ENCODE results near the gene SPACDR. TPM values are rescaled to one million over a fixed set of nuclear protein-coding genes. Genes with fewer than 3 reads are reported as not detected.

The SPACDR gene
- total and polyA plus RNA-seq, 2 donors (not counting 1 experiment from before 2014, with no cell fraction given), result 2.1 to 3.7 TPM

- ATAC-seq (ENCODE audit: low read depth) (peak; percentile 70), DNase-seq (peak; percentile 92)
- TF ChIP-seq, protein P1, sequence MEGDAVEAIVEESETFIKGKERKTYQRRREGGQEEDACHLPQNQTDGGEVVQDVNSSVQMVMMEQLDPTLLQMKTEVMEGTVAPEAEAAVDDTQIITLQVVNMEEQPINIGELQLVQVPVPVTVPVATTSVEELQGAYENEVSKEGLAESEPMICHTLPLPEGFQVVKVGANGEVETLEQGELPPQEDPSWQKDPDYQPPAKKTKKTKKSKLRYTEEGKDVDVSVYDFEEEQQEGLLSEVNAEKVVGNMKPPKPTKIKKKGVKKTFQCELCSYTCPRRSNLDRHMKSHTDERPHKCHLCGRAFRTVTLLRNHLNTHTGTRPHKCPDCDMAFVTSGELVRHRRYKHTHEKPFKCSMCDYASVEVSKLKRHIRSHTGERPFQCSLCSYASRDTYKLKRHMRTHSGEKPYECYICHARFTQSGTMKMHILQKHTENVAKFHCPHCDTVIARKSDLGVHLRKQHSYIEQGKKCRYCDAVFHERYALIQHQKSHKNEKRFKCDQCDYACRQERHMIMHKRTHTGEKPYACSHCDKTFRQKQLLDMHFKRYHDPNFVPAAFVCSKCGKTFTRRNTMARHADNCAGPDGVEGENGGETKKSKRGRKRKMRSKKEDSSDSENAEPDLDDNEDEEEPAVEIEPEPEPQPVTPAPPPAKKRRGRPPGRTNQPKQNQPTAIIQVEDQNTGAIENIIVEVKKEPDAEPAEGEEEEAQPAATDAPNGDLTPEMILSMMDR (IDR thresholded peaks at IDR 0.05), result no peak
- TF ChIP-seq EZH2 (IDR thresholded peaks at IDR 0.05; ENCODE audit: borderline replicate concordance, insufficient read depth, low read depth, low read length, poor library complexity, severe bottlenecking), result no peak
- Histone ChIP-seq H2AFZ (ENCODE audit: insufficient read depth, low read depth, low read length, poor library complexity, severe bottlenecking) (peak within 1 kb of the TSS; percentile 78), H3K9me3 (ENCODE audit: control extremely low read depth in 1 of 3, control insufficient read depth in 2 of 3, insufficient read depth in 1 of 3, low read length in 2 of 3) (no peaks in the 10 kb centered on the region), H3K79me2 (ENCODE audit: control insufficient read depth, insufficient read depth, low read length) (peaks cover 50% of the 10 kb centered on the region), H3K36me3 (replicated peaks in 1 of 2; ENCODE audit: control extremely low read depth in 1 of 2, control insufficient read depth in 1 of 2, extremely low read depth in 1 of 2, insufficient read depth in 2 of 2, low read length in 1 of 2) (peaks cover 0 to 13% of the 10 kb centered on the region in 2 experiments), H3K4me2 (replicated peaks; ENCODE audit: low read depth, low read length, poor library complexity, severe bottlenecking) (peak within 1 kb of the TSS; percentile 97), H3K27me3 (replicated peaks in 1 of 4; ENCODE audit: control extremely low read depth in 1 of 4, control insufficient read depth in 3 of 4, insufficient read depth in 4 of 4, low read length in 3 of 4) (no peaks in the 10 kb centered on the region), H4K20me1 (ENCODE audit: control insufficient read depth, insufficient read depth, low read length, poor library complexity, severe bottlenecking) (peaks cover 36% of the 10 kb centered on the region), H3K9ac (ENCODE audit: low read length) (peak within 1 kb of the TSS; percentile 96), H3K4me1 (ENCODE audit: control insufficient read depth in 2 of 2, insufficient read depth in 2 of 2, low read length in 2 of 2) (peaks cover 34 to 51% of the 10 kb centered on the region in 2 donors), H3K27ac (ENCODE audit: low read length in 2 of 2) (peak within 1 kb of the TSS; percentile 72 to 89), H3K4me3 (ENCODE audit: control extremely low read depth in 1 of 5, extremely low read depth in 1 of 5, insufficient read depth in 1 of 5, low read depth in 2 of 5, low read length in 4 of 5) (peak within 1 kb of the TSS; percentile 90 to 99 (median 96))
- Mint-ChIP-seq H3K27ac (peak within 1 kb of the TSS; percentile 91), H3K27me3 (no peaks in the 10 kb centered on the region), H3K4me3 (peak within 1 kb of the TSS; percentile 97), H3K4me1 (peaks cover 37% of the 10 kb centered on the region), H3K9me3 (ENCODE audit: insufficient read depth) (no peaks in the 10 kb centered on the region)
- ChIA-PET POLR2A (interaction anchor here (0.5 to 2.2 kb wide), 10 partner anchors 10 to 491 kb away, joined by 4 to 13 read pairs (median 6); partner anchors contain the start of genes FBXO24, LRCH4, MEPCE and PPP1R35), CTCF (interaction anchor here (0.5 to 5.6 kb wide), 12 partner anchors 10 to 433 kb away, joined by 3 to 80 read pairs (median 4); no protein-coding TSS in a partner anchor)
- under 1% methylated on average over 23 of the region's 27 CpGs for WGBS (ENCODE audit: insufficient coverage)
- intact Hi-C loops (cut with micrococcal nuclease), result loop anchor here (1.0 to 10.0 kb wide), 8 partner anchors 10 to 373 kb away; partner anchors contain the start of genes AGFG2, FBXO24, LRCH4 and MEPCE
Observed at GRCh38 chr7:100478958-100479660, 15.0 kb upstream of the SPACDR start, which contains the start of gene TSC22D4. TSC22D4 (minus strand) TSS chr7:100479214; CDS start chr7:100478038, 1,176 bp downstream.
